Breast epithelium (tissue), 4 donors: ENCODE data around the gene NOL4L. TPM values are rescaled to one million over a fixed set of nuclear protein-coding genes. Genes with fewer than 3 reads are reported as not detected.

Source experiments
- DNase-seq, 2 donors: peaks; one replicate each; pipeline ENCODE4 v3.0.0-alpha.2; 2019; ENCODE audit warnings: low spot score in 2 of 2
- H3K27ac ChIP-seq, 2 donors: fragments of 200-600 bp; sonication (generic) in 1 of 2; one replicate each; pipeline ENCODE4 v1.5.1; 2016 to 2019; ENCODE audit warnings: mild to moderate bottlenecking in 1 of 2
- H3K27me3 ChIP-seq, 2 donors: fragments of 200-600 bp; sonication (generic) in 1 of 2; one replicate each; pipeline versions ENCODE4 v1.5.1 to v1.6.0; 2017 to 2019; ENCODE audit warnings: control low read depth in 1 of 2, mild to moderate bottlenecking in 1 of 2
- H3K36me3 ChIP-seq: fragments of 200-600 bp; one replicate; pipeline ENCODE4 v1.5.1; 2019
- H3K4me1 ChIP-seq, 2 donors: fragments of 200-600 bp; sonication (generic); one replicate each; pipeline ENCODE4 v1.5.1; 2016 to 2019; ENCODE audit warnings: control low read depth in 1 of 2
- H3K4me3 ChIP-seq, 3 donors: fragments of 200-600 bp; sonication (generic); 1 replicate in 2 of 3; 2 replicates in 1 of 3; pipeline ENCODE4 v1.5.1; 2016 to 2019; ENCODE audit warnings: mild to moderate bottlenecking in 3 of 3, moderate library complexity in 2 of 3
- H3K9me3 ChIP-seq, 2 donors: fragments of 200-600 bp; sonication (generic) in 1 of 2; one replicate each; pipeline ENCODE4 v1.5.1; 2016 to 2019; ENCODE audit warnings: control low read depth in 1 of 2
- POLR2A ChIP-seq: fragments of 450-650 bp; IDR thresholded peaks from one replicate; pipeline ENCODE4 v1.6.1; 2016; ENCODE audit warnings: antibody characterized with exemption, mild to moderate bottlenecking, moderate library complexity
- POLR2AphosphoS5 ChIP-seq, 3 donors: sonication (generic); formaldehyde crosslinking; IDR thresholded peaks; one replicate each; pipeline ENCODE4 v1.6.1; 2017; ENCODE audit warnings: antibody characterized with exemption in 3 of 3
- intact Hi-C: fragments of 100-400 bp; cut with DNase I; formaldehyde crosslinking; loops from one replicate; pipeline ENCODE4 v1.15.1; 2023; ENCODE audit warnings: low total_unique reads
- total RNA-seq, 3 donors: library from RNA; depleted of rRNA; stranded (reverse); fragments of >200 nt; gene quantifications; one replicate each; pipeline ENCODE4 v1.1.0, GENCODE V29; 2016
- TF ChIP-seq, protein P1 (sequence below), 3 donors: fragments of 450-650 bp; IDR thresholded peaks; one replicate each; pipeline ENCODE4 v1.5.1; 2016 to 2017; ENCODE audit warnings: antibody characterized with exemption in 3 of 3, mild to moderate bottlenecking in 3 of 3, moderate library complexity in 3 of 3

NOL4L gene
- total RNA-seq, 3 donors from 2014 or later = 3.7 to 18.4 (median 15.8) TPM

DNA sequence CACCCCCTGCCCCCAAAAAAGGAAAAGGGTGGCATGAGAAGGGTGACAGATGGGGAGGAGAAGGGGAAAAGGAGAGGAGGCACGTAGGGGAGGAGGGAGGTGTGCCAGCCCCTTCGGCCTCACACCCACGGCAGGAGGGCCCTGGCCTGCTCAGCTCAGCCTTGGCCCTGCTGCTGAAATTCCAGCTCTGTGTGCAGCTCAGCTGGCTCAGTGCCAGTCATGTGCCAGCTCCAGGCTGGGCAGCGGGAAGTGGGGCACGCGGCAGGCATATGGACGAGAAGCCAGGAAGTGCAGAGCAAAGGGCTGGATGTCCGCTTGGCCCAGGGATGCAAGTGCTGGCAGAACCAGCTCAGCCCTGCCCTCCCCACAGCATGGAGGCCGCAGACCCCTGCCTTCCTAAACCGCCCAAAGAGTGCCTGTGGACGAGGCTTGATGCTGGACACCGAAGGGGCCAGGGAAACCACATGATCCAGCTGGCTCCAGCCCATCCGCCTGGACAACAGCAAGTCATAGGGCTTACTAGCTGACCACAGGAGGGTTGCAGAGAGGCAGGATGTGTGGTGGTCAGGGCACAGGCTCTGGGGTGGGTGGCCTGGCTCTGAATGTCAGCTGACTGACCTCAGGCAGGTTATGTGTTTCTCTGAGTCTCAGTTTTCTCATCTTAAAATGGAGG lies 60.2 kb downstream of the NOL4L start:
- no peaks in the 10 kb centered on the region for H3K9me3 ChIP-seq
- no peaks in the 10 kb centered on the region for H3K27me3 ChIP-seq
- no peaks in the 10 kb centered on the region for H3K36me3 ChIP-seq
- DNase-seq = peak; percentile 61 to 74
- no peaks in the 10 kb centered on the region for H3K4me1 ChIP-seq
- no peak overlapping the region for H3K4me3 ChIP-seq
- intact Hi-C loops = loop anchor here (5.0 kb wide), 1 partner anchor 127 kb away; no protein-coding TSS in a partner anchor
- peak in 1 of 3 donors; percentile 21 for TF ChIP-seq POLR2AphosphoS5 (IDR thresholded peaks at IDR 0.05)
- no peak for TF ChIP-seq POLR2A
- TF ChIP-seq, protein P1, sequence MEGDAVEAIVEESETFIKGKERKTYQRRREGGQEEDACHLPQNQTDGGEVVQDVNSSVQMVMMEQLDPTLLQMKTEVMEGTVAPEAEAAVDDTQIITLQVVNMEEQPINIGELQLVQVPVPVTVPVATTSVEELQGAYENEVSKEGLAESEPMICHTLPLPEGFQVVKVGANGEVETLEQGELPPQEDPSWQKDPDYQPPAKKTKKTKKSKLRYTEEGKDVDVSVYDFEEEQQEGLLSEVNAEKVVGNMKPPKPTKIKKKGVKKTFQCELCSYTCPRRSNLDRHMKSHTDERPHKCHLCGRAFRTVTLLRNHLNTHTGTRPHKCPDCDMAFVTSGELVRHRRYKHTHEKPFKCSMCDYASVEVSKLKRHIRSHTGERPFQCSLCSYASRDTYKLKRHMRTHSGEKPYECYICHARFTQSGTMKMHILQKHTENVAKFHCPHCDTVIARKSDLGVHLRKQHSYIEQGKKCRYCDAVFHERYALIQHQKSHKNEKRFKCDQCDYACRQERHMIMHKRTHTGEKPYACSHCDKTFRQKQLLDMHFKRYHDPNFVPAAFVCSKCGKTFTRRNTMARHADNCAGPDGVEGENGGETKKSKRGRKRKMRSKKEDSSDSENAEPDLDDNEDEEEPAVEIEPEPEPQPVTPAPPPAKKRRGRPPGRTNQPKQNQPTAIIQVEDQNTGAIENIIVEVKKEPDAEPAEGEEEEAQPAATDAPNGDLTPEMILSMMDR (IDR thresholded peaks at IDR 0.05) = no peak
- no peak overlapping the region for H3K27ac ChIP-seq

DNA sequence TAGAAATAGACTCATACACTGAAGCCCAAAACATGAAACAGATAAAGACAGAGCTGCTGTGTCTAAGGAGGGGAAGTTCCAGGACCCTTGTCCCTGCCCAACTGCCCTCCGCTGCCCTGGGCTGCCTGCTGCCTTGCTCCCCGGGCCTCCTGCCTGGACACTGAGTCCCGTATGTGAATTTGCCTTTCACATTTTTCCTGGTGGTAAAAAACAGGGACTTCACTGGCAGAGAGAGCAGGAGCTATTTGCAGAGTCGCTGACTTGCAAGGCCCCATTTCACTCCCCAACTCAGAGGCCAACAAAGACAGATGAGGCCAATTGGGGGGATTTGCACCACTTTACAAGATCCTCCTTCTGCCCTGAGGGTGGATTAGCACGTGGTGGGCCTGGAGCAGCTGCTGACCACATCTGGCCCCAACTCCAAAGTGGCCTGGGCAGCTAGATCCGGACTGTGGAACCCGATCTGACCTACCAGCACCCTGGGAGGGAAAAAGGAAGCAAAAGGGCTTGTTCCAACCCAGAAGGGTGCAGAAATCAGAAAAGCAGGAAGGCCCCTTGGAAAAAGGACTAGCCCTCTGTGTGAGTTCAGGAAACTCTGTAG lies 61.4 kb downstream of the NOL4L start:
- Histone ChIP-seq H3K36me3 (no peaks in the 10 kb centered on the region), H3K9me3 (no peaks in the 10 kb centered on the region), H3K27ac (no peak overlapping the region), H3K27me3 (no peaks in the 10 kb centered on the region), H3K4me1 (no peaks in the 10 kb centered on the region), H3K4me3 (no peak overlapping the region)
- intact Hi-C loops = loop anchor here (5.0 kb wide), 1 partner anchor 129 kb away; no protein-coding TSS in a partner anchor
- DNase-seq = no peak
- TF ChIP-seq POLR2A (no peak), POLR2AphosphoS5 (IDR thresholded peaks at IDR 0.05) (no peak)
- TF ChIP-seq, protein P1 (IDR thresholded peaks at IDR 0.05) = no peak

DNA sequence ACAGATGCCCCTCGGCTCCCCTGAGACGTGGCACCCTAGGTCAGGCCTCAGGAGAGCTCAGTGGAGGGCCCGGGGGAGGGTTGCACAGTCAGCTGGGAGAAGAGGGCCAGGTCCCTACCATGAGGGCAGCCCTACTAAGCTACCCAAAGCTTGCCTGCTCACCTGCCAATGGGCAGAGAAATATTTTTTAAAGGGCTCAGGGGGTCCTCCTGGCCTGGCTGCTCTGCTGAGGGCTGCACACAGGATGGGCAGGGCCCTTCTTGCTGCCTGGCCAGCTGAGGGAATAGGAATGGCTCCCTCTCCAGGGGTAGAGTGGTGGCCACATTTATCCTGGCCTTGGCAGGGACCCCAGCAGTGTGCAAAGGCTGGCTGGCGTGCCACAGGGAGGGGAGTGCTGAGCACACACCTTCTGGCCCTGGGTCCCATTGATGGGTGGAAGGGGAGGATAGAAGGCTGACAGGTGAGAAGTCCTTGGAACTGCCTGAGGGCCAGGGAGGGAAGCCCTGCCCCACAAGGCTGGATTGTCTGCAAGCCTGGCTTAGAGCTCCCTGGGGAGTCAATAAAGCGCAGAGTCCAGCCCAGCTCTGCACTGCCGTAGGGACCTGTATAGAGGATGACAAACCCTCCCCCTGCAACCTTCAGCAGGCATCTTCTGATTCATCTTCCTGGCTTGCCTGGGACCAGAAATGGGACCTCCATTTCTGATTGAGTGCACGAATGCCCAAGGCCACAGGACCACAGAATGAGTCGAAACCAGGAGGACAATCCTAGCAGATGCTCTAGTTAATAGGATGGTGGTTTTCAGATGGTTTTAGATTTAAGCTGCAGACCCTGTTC lies 62.1 kb downstream of the NOL4L start:
- no peak for TF ChIP-seq POLR2A
- no peak for TF ChIP-seq POLR2AphosphoS5 (IDR thresholded peaks at IDR 0.05)
- TF ChIP-seq, protein P1 (IDR thresholded peaks at IDR 0.05) = no peak
- Histone ChIP-seq H3K27me3 (no peaks in the 10 kb centered on the region), H3K36me3 (no peaks in the 10 kb centered on the region), H3K9me3 (no peaks in the 10 kb centered on the region), H3K4me1 (peaks cover 0 to 4% of the 10 kb centered on the region in 2 donors), H3K4me3 (no peak overlapping the region), H3K27ac (no peak overlapping the region)
- intact Hi-C loops = loop anchor here (5.0 kb wide), 1 partner anchor 129 kb away; no protein-coding TSS in a partner anchor
- no peak for DNase-seq

DNA sequence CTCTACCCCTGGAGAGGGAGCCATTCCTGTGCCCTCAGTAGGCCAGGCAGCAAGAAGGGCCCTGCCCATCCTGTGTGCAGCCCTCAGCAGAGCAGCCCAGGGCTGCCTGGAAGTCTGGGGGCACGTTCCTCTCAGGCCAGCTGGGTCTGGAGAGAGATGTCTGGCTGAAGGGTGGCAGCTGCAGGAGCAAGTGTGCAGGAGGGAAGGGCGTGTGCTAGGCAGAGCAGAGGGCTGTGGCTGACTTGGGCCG lies 62.7 kb downstream of the NOL4L start:
- Histone ChIP-seq H3K9me3 (no peaks in the 10 kb centered on the region), H3K4me3 (no peak overlapping the region), H3K27ac (no peak overlapping the region), H3K4me1 (peaks cover 0 to 7% of the 10 kb centered on the region in 2 donors), H3K36me3 (no peaks in the 10 kb centered on the region), H3K27me3 (no peaks in the 10 kb centered on the region)
- intact Hi-C loops = loop anchor here (5.0 kb wide), 1 partner anchor 130 kb away; no protein-coding TSS in a partner anchor
- TF ChIP-seq POLR2AphosphoS5 (IDR thresholded peaks at IDR 0.05) = no peak
- TF ChIP-seq POLR2A = no peak
- TF ChIP-seq, protein P1 (IDR thresholded peaks at IDR 0.05) = no peak
- no peak for DNase-seq
